CD4-positive, alpha-beta T cell (primary cell): ENCODE results near the gene KRTAP4-8. TPM values are rescaled to one million over a fixed set of nuclear protein-coding genes. Genes with fewer than 3 reads are reported as not detected.
"Not testable (repeated sequence)": the region's sequence is repeated elsewhere in the genome, so short reads cannot be mapped to it uniquely, and the experiment has no call there.

Source experiments
- ATAC-seq: fragments of 200-7000 bp; cut with Tn5 transposase; one replicate; pipeline ENCODE4 v1.10.0; 2022; ENCODE audit warnings: mild to moderate bottlenecking; ENCODE audit not compliant: poor library complexity
- CTCF ChIA-PET: fragments of 350-600 bp; sonication (Branson Sonifier 250); formaldehyde crosslinking; loops from one replicate; lab custom pipeline; 2021; ENCODE audit warnings: antibody characterized with exemption, inconsistent platforms; lab: Charles Lee
- POLR2A ChIA-PET: fragments of 350-600 bp; sonication (Branson Sonifier 250); formaldehyde crosslinking; loops from one replicate; lab custom pipeline; 2021; ENCODE audit warnings: antibody characterized with exemption, inconsistent platforms; lab: Charles Lee
- DNase-seq, 14 experiments: peaks; one replicate each; pipeline ENCODE4 v3.0.0-alpha.2; 2013 to 2020; ENCODE audit warnings: mixed read lengths in 2 of 14
- H3K27ac ChIP-seq, 2 donors: one replicate each; pipeline versions ENCODE4 v1.5.1 to v1.7.0; 2013; ENCODE audit warnings: low read length in 2 of 2, low read depth in 1 of 2, mild to moderate bottlenecking in 1 of 2
- H3K27me3 ChIP-seq, 2 experiments: 1 replicate in 1 of 2; 2 replicates in 1 of 2; pipeline versions ENCODE4 v1.6.1 to v1.7.0; 2013; ENCODE audit warnings: low read length in 2 of 2, control low read depth in 1 of 2, mild to moderate bottlenecking in 1 of 2, moderate library complexity in 1 of 2; ENCODE audit not compliant: insufficient read depth in 2 of 2, control insufficient read depth in 1 of 2
- H3K36me3 ChIP-seq: one replicate; pipeline ENCODE4 v1.6.1; 2013; ENCODE audit warnings: low read length, control low read depth; ENCODE audit not compliant: insufficient read depth
- H3K4me1 ChIP-seq: one replicate; pipeline ENCODE4 v1.6.1; 2013; ENCODE audit warnings: low read length, control low read depth; ENCODE audit not compliant: insufficient read depth
- H3K4me3 ChIP-seq: one replicate; pipeline ENCODE4 v1.5.1; 2013; ENCODE audit warnings: mild to moderate bottlenecking, low read length, moderate library complexity
- H3K9me3 ChIP-seq, 2 experiments: 1 replicate in 1 of 2; 2 replicates in 1 of 2; pipeline versions ENCODE4 v1.6.1 to v1.7.0; 2013; ENCODE audit warnings: low read length in 2 of 2, mild to moderate bottlenecking in 2 of 2, control low read depth in 1 of 2, moderate library complexity in 1 of 2; ENCODE audit not compliant: control insufficient read depth in 1 of 2, insufficient read depth in 1 of 2
- H3K27ac Mint-ChIP-seq: one replicate; pipeline ENCODE4 v1.8.0; 2020; ENCODE audit warnings: mixed read lengths
- H3K27me3 Mint-ChIP-seq: one replicate; pipeline ENCODE4 v1.8.0; 2021; ENCODE audit warnings: mixed read lengths
- H3K36me3 Mint-ChIP-seq: one replicate; pipeline ENCODE4 v1.8.0; 2021; ENCODE audit warnings: low read depth, mixed read lengths
- H3K4me1 Mint-ChIP-seq: one replicate; pipeline ENCODE4 v1.8.0; 2021; ENCODE audit warnings: low read depth, mixed read lengths
- H3K4me3 Mint-ChIP-seq: one replicate; pipeline ENCODE4 v1.8.0; 2020; ENCODE audit warnings: mild to moderate bottlenecking, mixed read lengths
- H3K9me3 Mint-ChIP-seq: one replicate; pipeline ENCODE4 v1.8.0; 2020; ENCODE audit warnings: mixed read lengths
- intact Hi-C, 2 experiments: fragments of 100-400 bp; cut with DNase I in 1 of 2; cut with micrococcal nuclease in 1 of 2; formaldehyde crosslinking; loops; one replicate each; pipeline versions ENCODE4 v1.15.1 to v1.9.0; 2023 to 2025; cut with DNase I, micrococcal nuclease
- total RNA-seq, 174 experiments: library from RNA in 2 of 174; stranded (reverse) in 2 of 174; gene quantifications; one replicate each; pipeline ENCODE4 v1.2.3 and lab custom pipeline; 2021 to 2026
- TF ChIP-seq, protein P1 (sequence below): fragments of 200-600 bp; IDR thresholded peaks from one replicate; pipeline ENCODE4 v1.8.0; 2022; ENCODE audit warnings: antibody characterized with exemption, mild to moderate bottlenecking

Gene KRTAP4-8
- total RNA-seq, 2 experiments from 2014 or later: not detected

DNA sequence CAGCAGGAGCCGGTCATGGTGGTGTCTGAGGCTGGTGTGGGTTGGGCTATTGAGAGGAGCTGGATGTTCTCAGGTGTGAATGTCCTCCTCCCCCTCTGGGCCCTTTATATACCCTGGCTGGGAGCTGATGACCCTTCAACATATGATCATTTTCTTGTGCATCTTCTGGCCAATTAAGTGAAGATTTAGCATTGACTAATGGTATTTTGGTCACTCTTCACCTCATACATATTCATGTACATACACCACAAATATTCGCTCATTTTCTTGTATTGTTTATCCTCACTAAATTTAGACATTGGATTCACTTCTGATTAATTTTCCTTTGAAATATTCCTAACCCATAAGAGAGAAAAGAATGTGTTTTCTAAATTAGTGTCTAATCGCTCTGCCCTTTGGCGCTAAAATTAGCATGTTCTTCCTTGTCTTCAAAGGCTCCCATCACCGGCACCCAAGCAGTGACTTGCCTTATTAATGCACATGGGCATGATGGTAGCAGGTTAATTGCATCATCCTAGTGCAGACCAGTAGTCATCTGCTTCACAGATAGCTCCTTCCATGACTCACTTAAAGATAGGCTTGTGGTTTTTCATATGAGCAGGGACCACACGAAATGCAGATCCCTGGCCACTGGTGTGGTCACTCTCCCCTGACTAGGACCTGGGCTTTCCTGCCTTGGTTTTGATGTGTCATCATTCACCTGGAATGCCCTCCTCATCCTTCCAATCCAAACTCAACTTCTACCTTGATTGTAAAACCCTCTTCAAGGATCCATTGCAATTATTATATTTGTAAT is 31.9 kb downstream of the KRTAP4-8 start, which contains the start of gene KRTAP2-4:
Gene KRTAP2-4, minus strand, starts transcription at position 51 of the 796 bp plus-strand sequence. Its CDS starts 34 bp downstream, at position 17.
- Mint-ChIP-seq H3K9me3 (no peaks in the 10 kb centered on the region), H3K27ac (no peak within 1 kb of the TSS), H3K4me3 (no peak within 1 kb of the TSS), H3K36me3 (no peaks in the 10 kb centered on the region), H3K27me3 (peaks cover 24% of the 10 kb centered on the region), H3K4me1 (no peaks in the 10 kb centered on the region)
- CTCF ChIA-PET: no interaction called here
- TF ChIP-seq, protein P1, sequence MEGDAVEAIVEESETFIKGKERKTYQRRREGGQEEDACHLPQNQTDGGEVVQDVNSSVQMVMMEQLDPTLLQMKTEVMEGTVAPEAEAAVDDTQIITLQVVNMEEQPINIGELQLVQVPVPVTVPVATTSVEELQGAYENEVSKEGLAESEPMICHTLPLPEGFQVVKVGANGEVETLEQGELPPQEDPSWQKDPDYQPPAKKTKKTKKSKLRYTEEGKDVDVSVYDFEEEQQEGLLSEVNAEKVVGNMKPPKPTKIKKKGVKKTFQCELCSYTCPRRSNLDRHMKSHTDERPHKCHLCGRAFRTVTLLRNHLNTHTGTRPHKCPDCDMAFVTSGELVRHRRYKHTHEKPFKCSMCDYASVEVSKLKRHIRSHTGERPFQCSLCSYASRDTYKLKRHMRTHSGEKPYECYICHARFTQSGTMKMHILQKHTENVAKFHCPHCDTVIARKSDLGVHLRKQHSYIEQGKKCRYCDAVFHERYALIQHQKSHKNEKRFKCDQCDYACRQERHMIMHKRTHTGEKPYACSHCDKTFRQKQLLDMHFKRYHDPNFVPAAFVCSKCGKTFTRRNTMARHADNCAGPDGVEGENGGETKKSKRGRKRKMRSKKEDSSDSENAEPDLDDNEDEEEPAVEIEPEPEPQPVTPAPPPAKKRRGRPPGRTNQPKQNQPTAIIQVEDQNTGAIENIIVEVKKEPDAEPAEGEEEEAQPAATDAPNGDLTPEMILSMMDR: no peak
- POLR2A ChIA-PET: no interaction called here
- no peaks in the 10 kb centered on the region for H3K36me3 ChIP-seq
- DNase-seq (no peak), ATAC-seq (no peak)
- no peak within 1 kb of the TSS for H3K27ac ChIP-seq
- no peak within 1 kb of the TSS for H3K4me3 ChIP-seq
- H3K4me1 ChIP-seq: no peaks in the 10 kb centered on the region
- intact Hi-C loops: no loop called here
- H3K9me3 ChIP-seq: no peaks in the 10 kb centered on the region
- H3K27me3 ChIP-seq: peaks cover 0 to 6% of the 10 kb centered on the region in 2 experiments

DNA sequence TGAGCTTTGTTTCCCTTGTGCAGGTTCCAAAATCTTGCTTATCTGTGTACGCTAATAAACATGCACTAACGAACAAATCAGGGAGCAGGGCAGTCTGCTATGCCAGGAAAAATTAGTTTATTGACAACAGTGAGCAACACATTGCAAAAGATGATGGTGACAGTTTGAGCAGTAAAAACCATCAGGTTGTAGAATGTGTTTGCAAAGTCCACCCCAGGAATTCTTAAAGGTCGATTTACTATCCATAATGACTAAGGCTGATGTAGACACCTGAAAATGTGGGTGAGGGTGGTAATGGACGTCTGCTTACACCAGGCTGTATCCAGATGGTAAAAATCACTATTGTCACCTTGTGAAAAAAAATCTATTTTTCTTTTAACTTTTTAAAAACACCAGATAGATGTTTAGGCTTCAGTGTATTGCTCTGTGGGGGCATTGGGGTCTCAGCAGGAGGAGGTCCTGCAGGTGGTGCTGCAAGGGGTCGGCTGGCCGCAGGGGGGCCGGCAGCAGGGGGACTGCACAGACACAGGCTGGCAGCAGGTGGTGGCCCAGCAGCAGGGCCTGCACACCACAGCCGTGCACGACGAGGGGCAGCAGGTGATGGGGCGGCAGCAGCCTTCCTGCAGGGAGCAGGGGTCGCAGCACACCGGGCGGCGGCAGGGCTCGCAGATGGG is 32.8 kb downstream of the KRTAP4-8 start:
- intact Hi-C loops, CTCF ChIA-PET, H3K36me3 Mint-ChIP-seq, H3K4me3 Mint-ChIP-seq, H3K9me3 ChIP-seq, DNase-seq, POLR2A ChIA-PET, H3K4me1 Mint-ChIP-seq, H3K4me1 ChIP-seq, H3K27ac ChIP-seq, ATAC-seq, H3K4me3 ChIP-seq, H3K36me3 ChIP-seq, H3K9me3 Mint-ChIP-seq, H3K27ac Mint-ChIP-seq: not testable (repeated sequence)
- H3K27me3 ChIP-seq: peaks cover 0 to 10% of the 10 kb centered on the region in 2 experiments
- peaks cover 33% of the 10 kb centered on the region for H3K27me3 Mint-ChIP-seq

- Mint-ChIP-seq H3K27me3 (peaks cover 39% of the 10 kb centered on the region), H3K27ac (no peak overlapping the region), H3K4me1 (no peaks in the 10 kb centered on the region), H3K4me3 (no peak overlapping the region), H3K9me3 (no peaks in the 10 kb centered on the region), H3K36me3 (no peaks in the 10 kb centered on the region)
- POLR2A ChIA-PET: no interaction called here
- Histone ChIP-seq H3K27ac (no peak overlapping the region), H3K4me3 (no peak overlapping the region), H3K9me3 (no peaks in the 10 kb centered on the region), H3K4me1 (no peaks in the 10 kb centered on the region), H3K27me3 (peaks cover 0 to 10% of the 10 kb centered on the region in 2 experiments), H3K36me3 (no peaks in the 10 kb centered on the region)
- CTCF ChIA-PET: no interaction called here
- intact Hi-C loops: no loop called here
- TF ChIP-seq, protein P1: no peak
- ATAC-seq (no peak), DNase-seq (no peak)
Observed at GRCh38 chr17:41064301-41064700, 33.6 kb downstream of the KRTAP4-8 start.
